ENCODE measurements around the gene PTGS2.

DNA sequence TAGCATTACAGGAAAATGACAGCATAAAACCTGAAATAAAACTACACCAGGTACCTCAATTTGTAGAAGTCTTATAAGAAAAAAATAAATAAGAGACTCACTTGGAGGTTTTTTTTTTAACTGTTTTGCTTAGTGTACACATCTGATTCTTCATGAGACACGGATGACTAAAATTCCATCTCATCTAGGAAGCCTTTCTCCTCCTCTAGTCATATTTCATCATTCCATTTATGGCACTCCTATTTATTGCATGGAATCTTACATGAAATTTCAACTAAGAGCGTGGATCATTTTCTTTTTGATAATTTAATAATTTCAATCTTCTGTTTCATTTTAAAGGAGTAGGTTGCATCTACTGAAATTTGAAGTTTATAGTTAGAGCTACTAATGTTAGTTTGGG lies 1.6 kb upstream of the PTGS2 start:
- TF ChIP-seq, protein P1, sequence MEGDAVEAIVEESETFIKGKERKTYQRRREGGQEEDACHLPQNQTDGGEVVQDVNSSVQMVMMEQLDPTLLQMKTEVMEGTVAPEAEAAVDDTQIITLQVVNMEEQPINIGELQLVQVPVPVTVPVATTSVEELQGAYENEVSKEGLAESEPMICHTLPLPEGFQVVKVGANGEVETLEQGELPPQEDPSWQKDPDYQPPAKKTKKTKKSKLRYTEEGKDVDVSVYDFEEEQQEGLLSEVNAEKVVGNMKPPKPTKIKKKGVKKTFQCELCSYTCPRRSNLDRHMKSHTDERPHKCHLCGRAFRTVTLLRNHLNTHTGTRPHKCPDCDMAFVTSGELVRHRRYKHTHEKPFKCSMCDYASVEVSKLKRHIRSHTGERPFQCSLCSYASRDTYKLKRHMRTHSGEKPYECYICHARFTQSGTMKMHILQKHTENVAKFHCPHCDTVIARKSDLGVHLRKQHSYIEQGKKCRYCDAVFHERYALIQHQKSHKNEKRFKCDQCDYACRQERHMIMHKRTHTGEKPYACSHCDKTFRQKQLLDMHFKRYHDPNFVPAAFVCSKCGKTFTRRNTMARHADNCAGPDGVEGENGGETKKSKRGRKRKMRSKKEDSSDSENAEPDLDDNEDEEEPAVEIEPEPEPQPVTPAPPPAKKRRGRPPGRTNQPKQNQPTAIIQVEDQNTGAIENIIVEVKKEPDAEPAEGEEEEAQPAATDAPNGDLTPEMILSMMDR (conservative IDR thresholded peaks at IDR 0.05; ENCODE audit: low read length): no peak
- TF ChIP-seq EZH2phosphoT487 (IDR thresholded peaks at IDR 0.05; ENCODE audit: borderline replicate concordance, low read depth, low read length): no peak
